ENCODE measurements around the gene DMD.

DNA sequence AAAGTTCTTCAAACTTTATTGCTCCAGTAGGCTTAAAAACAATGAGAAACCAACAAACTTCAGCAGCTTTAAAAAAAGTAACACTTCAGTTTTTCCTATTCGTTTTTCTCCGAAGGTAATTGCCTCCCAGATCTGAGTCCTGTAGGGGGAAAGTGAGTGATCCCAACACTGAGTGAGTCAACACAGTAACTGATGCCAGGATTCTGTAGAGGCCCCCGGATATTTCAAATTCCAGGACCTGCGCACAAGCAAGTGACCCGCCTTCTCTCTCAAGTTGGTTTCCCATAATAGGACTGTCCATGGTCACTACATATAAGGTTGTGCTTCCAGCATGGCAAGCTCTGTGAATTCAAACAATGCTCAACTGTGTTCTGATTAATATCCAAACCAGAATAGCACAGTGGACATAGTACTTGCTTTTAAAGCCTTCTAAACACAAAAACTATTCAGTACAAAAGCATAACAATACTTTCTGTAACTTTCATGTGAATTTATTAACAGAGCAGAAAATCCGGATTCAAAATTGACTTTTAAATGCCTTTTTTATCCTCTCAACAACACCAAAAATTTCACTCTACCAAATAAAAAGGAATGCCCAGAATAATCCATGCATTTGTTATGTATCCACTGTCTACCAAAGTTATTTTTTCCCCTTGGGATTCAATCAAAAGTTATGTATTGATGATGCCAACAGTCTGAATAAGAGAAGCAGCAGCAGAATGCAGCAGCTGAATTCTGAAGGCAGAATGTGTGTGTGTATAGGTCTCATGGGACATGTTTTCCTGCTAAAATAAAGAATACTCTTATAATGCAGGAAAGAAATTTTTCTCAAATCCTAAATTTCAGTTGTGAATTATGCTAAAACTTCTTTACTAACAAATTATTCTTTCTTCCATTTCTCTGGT lies at the start of gene DMD:
- TF ChIP-seq, protein P1, sequence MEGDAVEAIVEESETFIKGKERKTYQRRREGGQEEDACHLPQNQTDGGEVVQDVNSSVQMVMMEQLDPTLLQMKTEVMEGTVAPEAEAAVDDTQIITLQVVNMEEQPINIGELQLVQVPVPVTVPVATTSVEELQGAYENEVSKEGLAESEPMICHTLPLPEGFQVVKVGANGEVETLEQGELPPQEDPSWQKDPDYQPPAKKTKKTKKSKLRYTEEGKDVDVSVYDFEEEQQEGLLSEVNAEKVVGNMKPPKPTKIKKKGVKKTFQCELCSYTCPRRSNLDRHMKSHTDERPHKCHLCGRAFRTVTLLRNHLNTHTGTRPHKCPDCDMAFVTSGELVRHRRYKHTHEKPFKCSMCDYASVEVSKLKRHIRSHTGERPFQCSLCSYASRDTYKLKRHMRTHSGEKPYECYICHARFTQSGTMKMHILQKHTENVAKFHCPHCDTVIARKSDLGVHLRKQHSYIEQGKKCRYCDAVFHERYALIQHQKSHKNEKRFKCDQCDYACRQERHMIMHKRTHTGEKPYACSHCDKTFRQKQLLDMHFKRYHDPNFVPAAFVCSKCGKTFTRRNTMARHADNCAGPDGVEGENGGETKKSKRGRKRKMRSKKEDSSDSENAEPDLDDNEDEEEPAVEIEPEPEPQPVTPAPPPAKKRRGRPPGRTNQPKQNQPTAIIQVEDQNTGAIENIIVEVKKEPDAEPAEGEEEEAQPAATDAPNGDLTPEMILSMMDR (conservative IDR thresholded peaks at IDR 0.05 in 1 of 2, IDR thresholded peaks at IDR 0.05 in 1 of 2; ENCODE audit: low read depth in 1 of 2, low read length in 2 of 2): peak in 1 of 2 donors; percentile 13
- no peak for TF ChIP-seq EZH2 (IDR thresholded peaks at IDR 0.05; ENCODE audit: low read length, missing control alignments)
